OCI-LY3 (cell line): Measurements from ENCODE around the gene SERPINB1.

Experiments used
- EZH2phosphoT487 ChIP-seq: fragments of 200-600 bp; shearing (Covaris generic); IDR thresholded peaks from 2 replicates; pipeline ENCODE4 v1.6.1; 2018; ENCODE audit warnings: antibody characterized with exemption, mixed run types, low read depth
- TF ChIP-seq, protein P1 (sequence below): fragments of 200-600, 300-600 bp; sonication (generic); IDR thresholded peaks from 2 replicates; pipeline ENCODE4 v1.5.1; 2014; ENCODE audit warnings: antibody characterized with exemption, low read length, low read depth

DNA sequence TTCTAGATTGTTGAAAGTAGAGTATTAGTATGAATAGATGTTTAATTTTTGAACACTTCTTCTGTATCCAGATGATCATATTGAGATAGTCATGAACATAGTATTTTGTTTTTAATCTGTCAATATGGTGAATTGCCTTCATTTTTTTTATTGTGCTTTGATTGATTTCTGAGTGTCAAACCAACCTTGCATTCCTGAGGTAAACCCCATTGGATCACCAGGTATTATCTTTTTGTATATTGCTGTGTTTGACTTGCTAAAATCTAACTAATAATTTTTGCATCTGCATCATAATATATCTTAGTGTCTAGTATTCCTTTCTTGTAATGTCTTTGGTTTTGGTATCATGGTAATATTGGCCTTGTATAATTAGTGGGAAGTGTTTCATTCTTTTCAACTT lies 25.5 kb downstream of the SERPINB1 start:
- TF ChIP-seq, protein P1, sequence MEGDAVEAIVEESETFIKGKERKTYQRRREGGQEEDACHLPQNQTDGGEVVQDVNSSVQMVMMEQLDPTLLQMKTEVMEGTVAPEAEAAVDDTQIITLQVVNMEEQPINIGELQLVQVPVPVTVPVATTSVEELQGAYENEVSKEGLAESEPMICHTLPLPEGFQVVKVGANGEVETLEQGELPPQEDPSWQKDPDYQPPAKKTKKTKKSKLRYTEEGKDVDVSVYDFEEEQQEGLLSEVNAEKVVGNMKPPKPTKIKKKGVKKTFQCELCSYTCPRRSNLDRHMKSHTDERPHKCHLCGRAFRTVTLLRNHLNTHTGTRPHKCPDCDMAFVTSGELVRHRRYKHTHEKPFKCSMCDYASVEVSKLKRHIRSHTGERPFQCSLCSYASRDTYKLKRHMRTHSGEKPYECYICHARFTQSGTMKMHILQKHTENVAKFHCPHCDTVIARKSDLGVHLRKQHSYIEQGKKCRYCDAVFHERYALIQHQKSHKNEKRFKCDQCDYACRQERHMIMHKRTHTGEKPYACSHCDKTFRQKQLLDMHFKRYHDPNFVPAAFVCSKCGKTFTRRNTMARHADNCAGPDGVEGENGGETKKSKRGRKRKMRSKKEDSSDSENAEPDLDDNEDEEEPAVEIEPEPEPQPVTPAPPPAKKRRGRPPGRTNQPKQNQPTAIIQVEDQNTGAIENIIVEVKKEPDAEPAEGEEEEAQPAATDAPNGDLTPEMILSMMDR, result no peak
- TF ChIP-seq EZH2phosphoT487, result no peak
